Fibroblast of lung (primary cell): ENCODE measurements around the gene HOXB1. TPM values are rescaled to one million over a fixed set of nuclear protein-coding genes. Genes with fewer than 3 reads are reported as not detected.
"Not testable (repeated sequence)": the region's sequence is repeated elsewhere in the genome, so short reads cannot be mapped to it uniquely, and the experiment has no call there.

Source experiments
- DNase-seq, 2 donors: peaks; one replicate each; pipeline versions ENCODE4 v3.0.0 to v3.0.0-alpha.2; 2010; ENCODE audit warnings: low read depth in 2 of 2
- H2AFZ ChIP-seq: 2 replicates; pipeline ENCODE4 v1.5.1; 2012; ENCODE audit warnings: low read length, control low read depth, inconsistent platforms
- H3K27ac ChIP-seq: 2 replicates; pipeline ENCODE4 v1.5.1; 2011; ENCODE audit warnings: low read length, control low read depth; ENCODE audit not compliant: insufficient read depth
- H3K27me3 ChIP-seq: 2 replicates; pipeline ENCODE4 v1.5.1; 2011; ENCODE audit warnings: mild to moderate bottlenecking, low read length; ENCODE audit not compliant: control insufficient read depth, insufficient read depth
- H3K36me3 ChIP-seq: 2 replicates; pipeline ENCODE4 v1.5.1; 2011; ENCODE audit warnings: low read length; ENCODE audit not compliant: control insufficient read depth, insufficient read depth
- H3K4me1 ChIP-seq: 2 replicates; pipeline ENCODE4 v1.5.1; 2011; ENCODE audit warnings: low read length; ENCODE audit not compliant: control insufficient read depth, insufficient read depth; ENCODE audit errors: extremely low read depth
- H3K4me2 ChIP-seq: 2 replicates; pipeline ENCODE4 v1.5.1; 2011; ENCODE audit warnings: low read length, control low read depth; ENCODE audit not compliant: insufficient read depth; ENCODE audit errors: extremely low read depth
- H3K4me3 ChIP-seq, 4 experiments: fragments of 200-600 bp in 1 of 4; sonication (generic) in 1 of 4; replicated peaks in 1 of 4; 2 replicates each; pipeline ENCODE4 v1.5.1; 2011 to 2016; ENCODE audit warnings: low read length in 4 of 4, low read depth in 3 of 4, mild to moderate bottlenecking in 3 of 4, control low read depth in 2 of 4, inconsistent platforms in 1 of 4, mixed read lengths in 1 of 4; ENCODE audit not compliant: insufficient read depth in 1 of 4; ENCODE audit errors: control extremely low read depth in 1 of 4
- H3K79me2 ChIP-seq: 2 replicates; pipeline ENCODE4 v1.5.1; 2012; ENCODE audit warnings: mild to moderate bottlenecking, low read length, inconsistent platforms; ENCODE audit not compliant: control insufficient read depth, insufficient read depth
- H3K9ac ChIP-seq: 2 replicates; pipeline ENCODE4 v1.5.1; 2011; ENCODE audit warnings: mild to moderate bottlenecking, low read length, control low read depth; ENCODE audit not compliant: insufficient read depth
- H3K9me3 ChIP-seq: 2 replicates; pipeline ENCODE4 v1.5.1; 2012; ENCODE audit warnings: low read depth, low read length; ENCODE audit not compliant: control insufficient read depth, insufficient read depth
- H4K20me1 ChIP-seq: 2 replicates; pipeline ENCODE4 v1.5.1; 2011; ENCODE audit warnings: low read length; ENCODE audit not compliant: control insufficient read depth, insufficient read depth; ENCODE audit errors: extremely low read depth
- CTCF ChIP-seq, 2 donors: IDR thresholded peaks in 1 of 2; conservative IDR thresholded peaks in 1 of 2; 1 replicate in 1 of 2; 2 replicates in 1 of 2; pipeline ENCODE4 v1.5.1; 2011 to 2012; ENCODE audit warnings: low read length in 2 of 2, control low read depth in 1 of 2, inconsistent platforms in 1 of 2, low read depth in 1 of 2, mild to moderate bottlenecking in 1 of 2
- EZH2 ChIP-seq: IDR thresholded peaks from 2 replicates; pipeline ENCODE4 v1.5.1; 2012; ENCODE audit warnings: low read length, control low read depth, mild to moderate bottlenecking; ENCODE audit errors: missing control alignments
- polyA plus RNA-seq, 2 donors: library from polyadenylated mRNA; depleted of rRNA in 1 of 2; stranded (reverse) in 1 of 2; unstranded in 1 of 2; fragments of >200 nt; gene quantifications; 2 replicates each; pipeline ENCODE4 v1.2.1, GENCODE V29; 2011 to 2012; ENCODE audit warnings: missing spikeins in 1 of 2
- total RNA-seq: library from RNA; depleted of rRNA; stranded (reverse); fragments of >200 nt; gene quantifications from 2 replicates; pipeline ENCODE4 v1.2.1, GENCODE V29; 2014

The HOXB1 gene
- total and polyA plus RNA-seq, 2 donors (not counting 1 experiment from before 2014, with no cell fraction given): not detected

- no peak for TF ChIP-seq EZH2
- TF ChIP-seq CTCF (conservative IDR thresholded peaks at IDR 0.05 in 1 of 2, IDR thresholded peaks at IDR 0.05 in 1 of 2; ENCODE audit: low read depth in 1 of 2, low read length in 2 of 2): no peak
- H3K27me3 ChIP-seq: no peaks in the 10 kb centered on the region
- peak; percentile 83 to 98 for DNase-seq
- H3K9me3 ChIP-seq: no peaks in the 10 kb centered on the region
- no peaks in the 10 kb centered on the region for H4K20me1 ChIP-seq
- H3K4me2 ChIP-seq: peak overlapping the region; percentile 41
- no peak overlapping the region for H3K4me3 ChIP-seq
- H2AFZ ChIP-seq: no peak overlapping the region
- peak overlapping the region; percentile 63 for H3K27ac ChIP-seq
- H3K79me2 ChIP-seq: peaks cover 48% of the 10 kb centered on the region
- no peak overlapping the region for H3K9ac ChIP-seq
- peaks cover 24% of the 10 kb centered on the region for H3K4me1 ChIP-seq
- H3K36me3 ChIP-seq: peaks cover 8% of the 10 kb centered on the region
Observed at GRCh38 chr17:48539177-48539576, 8.4 kb upstream of the HOXB1 start.

GRCh38 chr17:48537316-48537715 lies 6.5 kb upstream of the HOXB1 start:
- DNase-seq: no peak
- Histone ChIP-seq H3K27me3 (no peaks in the 10 kb centered on the region), H3K9ac (no peak overlapping the region), H4K20me1 (no peaks in the 10 kb centered on the region), H2AFZ (no peak overlapping the region), H3K4me3 (no peak overlapping the region), H3K27ac (peak overlapping the region; percentile 82), H3K4me2 (no peak overlapping the region), H3K9me3 (no peaks in the 10 kb centered on the region), H3K36me3 (peaks cover 2% of the 10 kb centered on the region), H3K79me2 (peaks cover 30% of the 10 kb centered on the region), H3K4me1 (peaks cover 24% of the 10 kb centered on the region)
- TF ChIP-seq CTCF (conservative IDR thresholded peaks at IDR 0.05 in 1 of 2, IDR thresholded peaks at IDR 0.05 in 1 of 2; ENCODE audit: low read depth in 1 of 2, low read length in 2 of 2) (no peak), EZH2 (no peak)

DNA sequence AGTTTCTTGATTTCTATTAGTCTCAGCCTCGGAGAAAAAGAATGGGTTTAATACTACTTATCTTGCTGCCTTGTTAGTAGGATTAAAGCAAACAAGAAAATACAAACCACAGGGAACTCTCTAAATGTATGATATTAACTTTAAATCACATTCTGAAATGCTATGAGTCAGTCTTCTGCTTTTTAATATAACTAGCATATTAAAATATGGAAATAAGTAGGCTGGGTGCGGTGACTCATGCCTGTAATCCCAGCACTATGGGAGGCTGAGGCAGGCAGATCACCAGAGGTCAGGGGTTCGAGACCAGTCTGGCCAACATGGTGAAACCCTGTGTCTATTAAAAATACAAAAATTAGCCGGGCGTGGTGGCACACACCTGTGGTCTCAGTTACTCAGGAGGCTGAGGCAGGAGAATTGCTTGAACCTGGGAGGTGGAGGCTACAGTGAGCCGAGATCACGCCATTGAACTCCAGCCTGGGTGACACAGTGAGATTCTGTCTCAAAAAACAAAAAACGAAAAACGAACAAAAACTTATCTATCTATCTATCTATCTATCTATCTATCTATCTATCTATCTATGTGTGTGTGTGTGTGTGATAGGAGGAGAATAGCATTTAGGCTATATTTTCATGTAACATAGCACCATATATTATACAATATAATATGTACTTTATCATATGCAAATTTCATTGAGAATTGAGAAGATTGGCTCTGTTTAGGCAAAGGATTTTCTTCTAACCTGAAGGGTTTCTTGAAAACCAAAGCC lies 5.2 kb upstream of the HOXB1 start:
- DNase-seq: peak in 1 of 2 donors; percentile 31
- not testable (repeated sequence) for H3K9me3 ChIP-seq, H3K4me3 ChIP-seq, H3K36me3 ChIP-seq, H3K27me3 ChIP-seq, H4K20me1 ChIP-seq, H3K9ac ChIP-seq, H3K4me2 ChIP-seq, H2AFZ ChIP-seq
- peaks cover 17% of the 10 kb centered on the region for H3K79me2 ChIP-seq
- peak overlapping the region; percentile 46 for H3K27ac ChIP-seq
- peaks cover 22% of the 10 kb centered on the region for H3K4me1 ChIP-seq
